GM23338 (cell line): ENCODE data around the gene IBA57. TPM values are rescaled to one million over a fixed set of nuclear protein-coding genes. Genes with fewer than 3 reads are reported as not detected.

ENCODE experiments used
- ATAC-seq: fragments of 200-7000 bp; cut with Tn5 transposase; 3 replicates; pipeline ENCODE4 v1.9.1; 2020
- DNase-seq: peaks from one replicate; pipeline ENCODE4 v3.0.0-alpha.2; 2015; ENCODE audit warnings: low spot score
- H2AFZ ChIP-seq: fragments of 200-600 bp; sonication (generic); 2 replicates; pipeline ENCODE4 v1.8.0; 2016; ENCODE audit warnings: antibody characterized with exemption, mild to moderate bottlenecking, moderate library complexity
- H3F3A ChIP-seq: fragments of 200-600 bp; sonication (generic); replicated peaks from 2 replicates; pipeline ENCODE4 v1.8.0; 2017; ENCODE audit warnings: antibody characterized with exemption, mixed run types, low read depth
- H3K27ac ChIP-seq: fragments of 200-600 bp; sonication (generic); 2 replicates; pipeline ENCODE4 v1.6.1; 2016; ENCODE audit warnings: low read depth
- H3K27me3 ChIP-seq: fragments of 200-600 bp; sonication (generic); 2 replicates; pipeline ENCODE4 v1.8.0; 2016; ENCODE audit warnings: mild to moderate bottlenecking, mixed run types, moderate library complexity; ENCODE audit not compliant: insufficient read depth
- H3K36me3 ChIP-seq: fragments of 200-600 bp; sonication (generic); 2 replicates; pipeline ENCODE4 v1.8.0; 2016; ENCODE audit warnings: mild to moderate bottlenecking; ENCODE audit not compliant: insufficient read depth
- H3K4me1 ChIP-seq: fragments of 200-600 bp; sonication (generic); 2 replicates; pipeline ENCODE4 v1.8.0; 2016; ENCODE audit warnings: mild to moderate bottlenecking, moderate library complexity; ENCODE audit not compliant: insufficient read depth
- H3K4me2 ChIP-seq: fragments of 200-600 bp; sonication (generic); 2 replicates; pipeline ENCODE4 v1.7.1; 2017; ENCODE audit warnings: mixed run types
- H3K4me3 ChIP-seq: fragments of 200-600 bp; sonication (generic); 2 replicates; pipeline ENCODE4 v1.6.1; 2016; ENCODE audit warnings: mixed run types
- H3K79me2 ChIP-seq: fragments of 200-600 bp; sonication (generic); replicated peaks from 2 replicates; pipeline ENCODE4 v1.8.0; 2017; ENCODE audit warnings: mild to moderate bottlenecking; ENCODE audit not compliant: insufficient read depth
- H3K9me2 ChIP-seq: fragments of 200-600 bp; sonication (generic); 2 replicates; pipeline ENCODE4 v1.8.0; 2017; ENCODE audit not compliant: insufficient read depth
- H4K20me1 ChIP-seq: fragments of 200-600 bp; sonication (generic); replicated peaks from 2 replicates; pipeline ENCODE4 v1.8.0; 2017; ENCODE audit warnings: mild to moderate bottlenecking; ENCODE audit not compliant: insufficient read depth
- H3K27ac Mint-ChIP-seq: 2 replicates; pipeline ENCODE4 v1.8.0; 2020; ENCODE audit warnings: inconsistent platforms, mild to moderate bottlenecking, moderate library complexity, mixed read lengths
- H3K27me3 Mint-ChIP-seq: 3 replicates; pipeline ENCODE4 v1.8.0; 2022; ENCODE audit warnings: low read depth, mild to moderate bottlenecking, moderate library complexity, mixed read lengths, inconsistent platforms; ENCODE audit not compliant: insufficient read depth, poor library complexity
- H3K36me3 Mint-ChIP-seq: 3 replicates; pipeline ENCODE4 v1.8.0; 2021; ENCODE audit warnings: low read depth, mild to moderate bottlenecking, inconsistent platforms, moderate library complexity, mixed read lengths
- H3K4me1 Mint-ChIP-seq: 3 replicates; pipeline ENCODE4 v1.8.0; 2020; ENCODE audit warnings: mild to moderate bottlenecking, inconsistent platforms, mixed read lengths
- H3K4me3 Mint-ChIP-seq: 3 replicates; pipeline ENCODE4 v1.8.0; 2021; ENCODE audit warnings: moderate library complexity, mild to moderate bottlenecking, inconsistent platforms, mixed read lengths
- H3K9me3 Mint-ChIP-seq: 3 replicates; pipeline ENCODE4 v1.8.0; 2020; ENCODE audit warnings: moderate library complexity, mild to moderate bottlenecking, inconsistent platforms, mixed read lengths
- CREB1 ChIP-seq: fragments of 250-450 bp; sonication (Bioruptor Pico); IDR thresholded peaks from 2 replicates; pipeline ENCODE4 v1.5.0; 2020; ENCODE audit warnings: low read depth, mild to moderate bottlenecking, moderate library complexity
- EZH2phosphoT487 ChIP-seq: fragments of 200-600 bp; sonication (generic); IDR thresholded peaks from one replicate; pipeline ENCODE4 v1.8.1; 2018; ENCODE audit warnings: antibody characterized with exemption; ENCODE audit not compliant: unreplicated experiment
- JUNB ChIP-seq: IDR thresholded peaks from one replicate; pipeline ENCODE4 v1.6.1; 2016; ENCODE audit warnings: antibody characterized with exemption; ENCODE audit not compliant: unreplicated experiment
- NANOG ChIP-seq: IDR thresholded peaks from 2 replicates; pipeline ENCODE4 v1.6.1; 2016; ENCODE audit warnings: antibody characterized with exemption, borderline replicate concordance
- POLR2AphosphoS5 ChIP-seq: IDR thresholded peaks from 2 replicates; pipeline ENCODE4 v1.6.1; 2016; ENCODE audit warnings: antibody characterized with exemption, low read depth
- STAT1 ChIP-seq: IDR thresholded peaks from one replicate; pipeline ENCODE4 v1.6.1; 2016; ENCODE audit warnings: antibody characterized with exemption; ENCODE audit not compliant: unreplicated experiment
- ZNF114 ChIP-seq: fragments of 250-450 bp; sonication (Bioruptor Pico); IDR thresholded peaks from 2 replicates; pipeline ENCODE4 v1.5.0; 2020; ENCODE audit warnings: mild to moderate bottlenecking, moderate library complexity
- polyA plus RNA-seq: library from polyadenylated mRNA; unstranded; fragments of >200 nt; fragmentation: Nextera tagmentation; extraction: Ambion mirVana; gene quantifications from 2 replicates; pipeline ENCODE4 v1.2.1, GENCODE V29; 2016
- total RNA-seq: library from RNA; depleted of rRNA; stranded (reverse); fragments of >200 nt; shearing (Covaris generic); gene quantifications from 2 replicates; pipeline ENCODE4 v1.2.3, GENCODE V29; 2014
- TF ChIP-seq, protein P1 (sequence below): IDR thresholded peaks from 2 replicates; pipeline ENCODE4 v1.6.1; 2016; ENCODE audit warnings: antibody characterized with exemption
- TF ChIP-seq, protein P2 (sequence below), 2 experiments: fragments of 200-600 bp in 1 of 2; sonication (generic) in 1 of 2; conservative IDR thresholded peaks; 2 replicates each; pipeline versions ENCODE4 v1.5.1 to v1.6.1; 2016 to 2017; ENCODE audit warnings: antibody characterized with exemption in 2 of 2, low read depth in 2 of 2, mild to moderate bottlenecking in 2 of 2, moderate library complexity in 1 of 2

Gene IBA57
- total and polyA plus RNA-seq, 2 experiments from 2014 or later, result 1.1 to 10.3 TPM

DNA sequence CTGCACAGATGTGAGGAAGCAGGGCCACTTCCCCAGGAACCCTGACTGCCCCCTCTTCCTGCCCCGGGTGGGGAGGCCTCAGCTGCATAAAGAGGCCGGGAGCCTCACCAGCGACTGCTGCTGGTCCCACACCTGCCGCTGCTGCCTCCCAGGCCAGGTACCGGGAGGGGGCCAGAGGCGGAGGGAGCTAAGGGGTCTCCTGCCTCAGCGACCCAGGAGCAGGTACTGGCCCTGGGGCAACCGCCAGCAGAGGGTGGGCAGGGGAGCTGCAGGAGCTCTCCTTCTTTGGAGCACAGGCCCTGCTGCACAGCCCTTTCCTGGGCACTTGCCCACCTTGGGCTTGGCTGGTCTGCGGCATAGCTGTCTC is 9.1 kb upstream of the IBA57 start:
- H4K20me1 ChIP-seq, result no peaks in the 10 kb centered on the region
- H2AFZ ChIP-seq, result no peak overlapping the region
- no peaks in the 10 kb centered on the region for H3K36me3 ChIP-seq
- ATAC-seq, result no peak
- no peak for DNase-seq
- Mint-ChIP-seq H3K27me3 (peaks cover 28% of the 10 kb centered on the region), H3K4me1 (no peaks in the 10 kb centered on the region), H3K36me3 (no peaks in the 10 kb centered on the region), H3K4me3 (no peak overlapping the region), H3K27ac (no peak overlapping the region), H3K9me3 (no peaks in the 10 kb centered on the region)
- peaks cover 28% of the 10 kb centered on the region for H3K27me3 ChIP-seq
- no peak overlapping the region for H3K27ac ChIP-seq
- TF ChIP-seq EZH2phosphoT487, result no peak
- no peaks in the 10 kb centered on the region for H3K4me1 ChIP-seq
- H3K4me3 ChIP-seq, result no peak overlapping the region
- H3K79me2 ChIP-seq, result no peaks in the 10 kb centered on the region
- no peaks in the 10 kb centered on the region for H3K9me2 ChIP-seq
- no peak overlapping the region for H3K4me2 ChIP-seq
- no peaks in the 10 kb centered on the region for H3F3A ChIP-seq

DNA sequence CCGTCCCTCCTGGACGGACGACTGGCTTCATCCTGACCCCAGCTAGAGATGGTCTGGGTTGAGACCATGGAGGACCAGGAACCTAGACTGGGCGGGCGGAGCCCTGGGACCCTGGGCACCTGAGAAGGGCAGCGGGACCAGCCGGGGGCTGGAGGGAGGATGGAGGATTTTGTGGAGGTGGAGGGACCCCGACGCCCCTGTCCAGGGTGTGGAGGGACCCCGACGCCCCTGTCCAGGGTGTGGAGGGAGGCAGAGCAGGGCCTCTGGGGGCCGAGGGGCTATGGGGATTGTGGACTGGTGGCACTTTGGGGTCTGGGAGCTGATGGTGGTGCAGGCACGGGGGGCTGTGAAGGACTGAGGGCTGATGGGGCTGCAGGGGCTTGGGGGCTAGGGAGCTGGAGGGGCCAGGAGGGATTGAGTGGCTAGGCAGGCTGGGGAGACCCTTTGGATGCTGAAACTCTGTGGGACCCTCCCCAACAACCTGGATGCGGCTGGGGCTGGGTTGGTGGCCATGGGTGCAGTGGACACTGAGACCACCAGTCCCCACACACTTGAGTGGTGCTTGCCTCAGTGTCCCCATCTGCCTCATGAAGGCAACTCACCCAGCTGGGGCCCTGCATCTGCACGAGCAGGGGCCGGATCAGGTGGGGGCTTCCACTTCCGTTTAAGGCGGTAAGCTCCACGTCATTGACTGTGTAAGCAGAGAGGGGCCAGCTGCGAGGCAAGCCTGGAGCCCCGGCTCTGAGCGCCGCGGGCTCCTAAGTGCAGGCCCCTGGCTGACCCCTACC is 8.5 kb upstream of the IBA57 start:
- no peak overlapping the region for H3K4me3 Mint-ChIP-seq
- Histone ChIP-seq H4K20me1 (no peaks in the 10 kb centered on the region), H2AFZ (no peak overlapping the region), H3K79me2 (no peaks in the 10 kb centered on the region), H3K27ac (no peak overlapping the region), H3K9me2 (no peaks in the 10 kb centered on the region), H3K4me2 (no peak overlapping the region), H3K4me1 (no peaks in the 10 kb centered on the region; the same call in 1 of the 2 replicates), H3F3A (no peaks in the 10 kb centered on the region), H3K4me3 (no peak overlapping the region), H3K36me3 (no peaks in the 10 kb centered on the region), H3K27me3 (peaks cover 28% of the 10 kb centered on the region)
- TF ChIP-seq, protein P1, sequence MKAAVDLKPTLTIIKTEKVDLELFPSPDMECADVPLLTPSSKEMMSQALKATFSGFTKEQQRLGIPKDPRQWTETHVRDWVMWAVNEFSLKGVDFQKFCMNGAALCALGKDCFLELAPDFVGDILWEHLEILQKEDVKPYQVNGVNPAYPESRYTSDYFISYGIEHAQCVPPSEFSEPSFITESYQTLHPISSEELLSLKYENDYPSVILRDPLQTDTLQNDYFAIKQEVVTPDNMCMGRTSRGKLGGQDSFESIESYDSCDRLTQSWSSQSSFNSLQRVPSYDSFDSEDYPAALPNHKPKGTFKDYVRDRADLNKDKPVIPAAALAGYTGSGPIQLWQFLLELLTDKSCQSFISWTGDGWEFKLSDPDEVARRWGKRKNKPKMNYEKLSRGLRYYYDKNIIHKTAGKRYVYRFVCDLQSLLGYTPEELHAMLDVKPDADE, result no peak
- no peak for TF ChIP-seq NANOG
- no peak for TF ChIP-seq STAT1
- TF ChIP-seq EZH2phosphoT487, result no peak
- TF ChIP-seq ZNF114 (CRISPR knock-in tag), result no peak
- H3K36me3 Mint-ChIP-seq, result no peaks in the 10 kb centered on the region
- no peak overlapping the region for H3K27ac Mint-ChIP-seq
- peaks cover 27% of the 10 kb centered on the region for H3K27me3 Mint-ChIP-seq
- DNase-seq, result no peak
- ATAC-seq, result no peak
- H3K9me3 Mint-ChIP-seq, result no peaks in the 10 kb centered on the region
- 0 out of 3 replicates have a peak, but pooled peaks cover 2% of the 10 kb centered on the region for H3K4me1 Mint-ChIP-seq

DNA sequence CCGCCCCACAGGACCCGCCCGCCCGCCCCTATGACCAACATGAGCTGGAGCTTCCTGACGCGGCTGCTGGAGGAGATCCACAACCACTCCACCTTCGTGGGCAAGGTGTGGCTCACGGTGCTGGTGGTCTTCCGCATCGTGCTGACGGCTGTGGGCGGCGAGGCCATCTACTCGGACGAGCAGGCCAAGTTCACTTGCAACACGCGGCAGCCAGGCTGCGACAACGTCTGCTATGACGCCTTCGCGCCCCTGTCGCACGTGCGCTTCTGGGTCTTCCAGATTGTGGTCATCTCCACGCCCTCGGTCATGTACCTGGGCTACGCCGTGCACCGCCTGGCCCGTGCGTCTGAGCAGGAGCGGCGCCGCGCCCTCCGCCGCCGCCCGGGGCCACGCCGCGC is 7.9 kb upstream of the IBA57 start:
- H3K4me3 Mint-ChIP-seq, result no peak overlapping the region
- peaks cover 27% of the 10 kb centered on the region for H3K27me3 Mint-ChIP-seq
- no peak overlapping the region for H3K4me3 ChIP-seq
- H3K4me2 ChIP-seq, result no peak overlapping the region
- no peaks in the 10 kb centered on the region for H3K79me2 ChIP-seq
- peaks cover 28% of the 10 kb centered on the region for H3K27me3 ChIP-seq
- H3K9me2 ChIP-seq, result no peaks in the 10 kb centered on the region
- ATAC-seq (no peak), DNase-seq (no peak)
- H3K9me3 Mint-ChIP-seq, result no peaks in the 10 kb centered on the region
- TF ChIP-seq, protein P2, sequence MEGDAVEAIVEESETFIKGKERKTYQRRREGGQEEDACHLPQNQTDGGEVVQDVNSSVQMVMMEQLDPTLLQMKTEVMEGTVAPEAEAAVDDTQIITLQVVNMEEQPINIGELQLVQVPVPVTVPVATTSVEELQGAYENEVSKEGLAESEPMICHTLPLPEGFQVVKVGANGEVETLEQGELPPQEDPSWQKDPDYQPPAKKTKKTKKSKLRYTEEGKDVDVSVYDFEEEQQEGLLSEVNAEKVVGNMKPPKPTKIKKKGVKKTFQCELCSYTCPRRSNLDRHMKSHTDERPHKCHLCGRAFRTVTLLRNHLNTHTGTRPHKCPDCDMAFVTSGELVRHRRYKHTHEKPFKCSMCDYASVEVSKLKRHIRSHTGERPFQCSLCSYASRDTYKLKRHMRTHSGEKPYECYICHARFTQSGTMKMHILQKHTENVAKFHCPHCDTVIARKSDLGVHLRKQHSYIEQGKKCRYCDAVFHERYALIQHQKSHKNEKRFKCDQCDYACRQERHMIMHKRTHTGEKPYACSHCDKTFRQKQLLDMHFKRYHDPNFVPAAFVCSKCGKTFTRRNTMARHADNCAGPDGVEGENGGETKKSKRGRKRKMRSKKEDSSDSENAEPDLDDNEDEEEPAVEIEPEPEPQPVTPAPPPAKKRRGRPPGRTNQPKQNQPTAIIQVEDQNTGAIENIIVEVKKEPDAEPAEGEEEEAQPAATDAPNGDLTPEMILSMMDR (conservative IDR thresholded peaks at IDR 0.05; ENCODE audit: low read depth in 2 of 2), result no peak
- TF ChIP-seq EZH2phosphoT487 (no peak), CREB1 (CRISPR knock-in tag) (no peak), POLR2AphosphoS5 (no peak), JUNB (no peak), STAT1 (no peak), NANOG (no peak)
- TF ChIP-seq, protein P1, result no peak
- H3K27ac ChIP-seq, result no peak overlapping the region
- no peaks in the 10 kb centered on the region for H3F3A ChIP-seq
- H3K27ac Mint-ChIP-seq, result no peak overlapping the region
- peaks cover 2% of the 10 kb centered on the region; the same call in 1 of the 3 replicates for H3K4me1 Mint-ChIP-seq
- no peak overlapping the region for H2AFZ ChIP-seq
- H3K36me3 Mint-ChIP-seq, result no peaks in the 10 kb centered on the region
- peaks cover 6% of the 10 kb centered on the region; the same call in 1 of the 2 replicates for H3K4me1 ChIP-seq
- H4K20me1 ChIP-seq, result no peaks in the 10 kb centered on the region
- no peaks in the 10 kb centered on the region for H3K36me3 ChIP-seq
